Kidney (tissue), 14 donors: Measurements from ENCODE around the gene CSNK1D. TPM values are rescaled to one million over a fixed set of nuclear protein-coding genes. Genes with fewer than 3 reads are reported as not detected.
"Not testable (repeated sequence)": the region's sequence is repeated elsewhere in the genome, so short reads cannot be mapped to it uniquely, and the experiment has no call there.

Experiments used
- DNase-seq, 5 donors: peaks; one replicate each; pipeline ENCODE4 v3.0.0-alpha.2; 2013 to 2020
- FAIRE-seq: peaks from 2 replicates; lab custom pipeline; 2012; peaks lifted over from hg19 to GRCh38; lab: Jason Lieb, UNC
- H3K27ac ChIP-seq, 2 donors: one replicate each; pipeline ENCODE4 v1.7.0; 2013; ENCODE audit warnings: low read depth in 2 of 2, low read length in 2 of 2, inconsistent platforms in 1 of 2
- H3K27me3 ChIP-seq: one replicate; pipeline ENCODE4 v1.7.1; 2013; ENCODE audit warnings: low read length, inconsistent platforms; ENCODE audit not compliant: control insufficient read depth, insufficient read depth
- H3K36me3 ChIP-seq, 3 donors: one replicate each; pipeline versions ENCODE4 v1.7.0 to v1.7.1; 2013; ENCODE audit warnings: low read length in 3 of 3, control low read depth in 1 of 3, inconsistent platforms in 1 of 3; ENCODE audit not compliant: insufficient read depth in 3 of 3, control insufficient read depth in 2 of 3
- H3K4me1 ChIP-seq, 3 donors: one replicate each; pipeline versions ENCODE4 v1.7.0 to v1.7.1; 2013; ENCODE audit warnings: low read length in 3 of 3, inconsistent platforms in 1 of 3, low read depth in 1 of 3; ENCODE audit not compliant: control insufficient read depth in 2 of 3, insufficient read depth in 2 of 3
- H3K4me3 ChIP-seq, 3 donors: one replicate each; pipeline versions ENCODE4 v1.7.0 to v1.8.1; 2013; ENCODE audit warnings: low read length in 3 of 3, control low read depth in 1 of 3, inconsistent platforms in 1 of 3
- H3K9ac ChIP-seq, 3 donors: one replicate each; pipeline versions ENCODE4 v1.7.0 to v1.7.1; 2013; ENCODE audit warnings: low read length in 3 of 3, control low read depth in 1 of 3, inconsistent platforms in 1 of 3
- H3K9me3 ChIP-seq, 3 donors: one replicate each; pipeline versions ENCODE4 v1.7.0 to v1.7.1; 2013; ENCODE audit warnings: low read length in 3 of 3, control low read depth in 1 of 3, inconsistent platforms in 1 of 3; ENCODE audit not compliant: control insufficient read depth in 2 of 3, insufficient read depth in 1 of 3
- intact Hi-C: fragments of 100-400 bp; cut with DNase I; formaldehyde crosslinking; loops from one replicate; pipeline ENCODE4 v1.11.1; 2022
- polyA plus RNA-seq: library from polyadenylated mRNA; stranded (reverse); fragments of 350-450 nt; fragmentation: Illumina TruSeq; extraction: RNeasy Lipid Tissue Mini Kit (QIAGEN cat#74804); gene quantifications from one replicate; pipeline ENCODE4 v1.2.3, GENCODE V29; 2014; ENCODE audit warnings: low read depth, low replicate concordance; ENCODE audit not compliant: insufficient read depth
- total RNA-seq: library from RNA; stranded (reverse); fragmentation: NEBNext Ultra II Directional; extraction: Animal tissue kit (Norgen Biotek cat#: 25700); gene quantifications from one replicate; pipeline ENCODE4 v1.2.1, GENCODE V29; 2021
- TF ChIP-seq, protein P1 (sequence below): IDR thresholded peaks from 3 replicates; pipeline ENCODE4 v1.5.1; 2012; ENCODE audit warnings: mild to moderate bottlenecking, moderate library complexity, borderline replicate concordance; ENCODE audit not compliant: insufficient read depth; ENCODE audit errors: extremely low read depth
- donor health status: control.
- donor health status: control.
- donor health status: control.
- donor health status: control.
- donor health status: control.
- donor health status: DM: yes; HTN: yes; CAD: no.
- donor health status: Normal renal cell carcinoma (clear cell type).

The CSNK1D gene
- total and polyA plus RNA-seq, 2 donors from 2014 or later = 69.7 to 160 TPM

- peaks cover 34 to 69% (median 59%) of the 10 kb centered on the region in 3 donors for H3K36me3 ChIP-seq
- H3K9ac ChIP-seq = no peak overlapping the region
- DNase-seq (no peak), FAIRE-seq (no peak)
- H3K27ac ChIP-seq = no peak overlapping the region
- TF ChIP-seq, protein P1, sequence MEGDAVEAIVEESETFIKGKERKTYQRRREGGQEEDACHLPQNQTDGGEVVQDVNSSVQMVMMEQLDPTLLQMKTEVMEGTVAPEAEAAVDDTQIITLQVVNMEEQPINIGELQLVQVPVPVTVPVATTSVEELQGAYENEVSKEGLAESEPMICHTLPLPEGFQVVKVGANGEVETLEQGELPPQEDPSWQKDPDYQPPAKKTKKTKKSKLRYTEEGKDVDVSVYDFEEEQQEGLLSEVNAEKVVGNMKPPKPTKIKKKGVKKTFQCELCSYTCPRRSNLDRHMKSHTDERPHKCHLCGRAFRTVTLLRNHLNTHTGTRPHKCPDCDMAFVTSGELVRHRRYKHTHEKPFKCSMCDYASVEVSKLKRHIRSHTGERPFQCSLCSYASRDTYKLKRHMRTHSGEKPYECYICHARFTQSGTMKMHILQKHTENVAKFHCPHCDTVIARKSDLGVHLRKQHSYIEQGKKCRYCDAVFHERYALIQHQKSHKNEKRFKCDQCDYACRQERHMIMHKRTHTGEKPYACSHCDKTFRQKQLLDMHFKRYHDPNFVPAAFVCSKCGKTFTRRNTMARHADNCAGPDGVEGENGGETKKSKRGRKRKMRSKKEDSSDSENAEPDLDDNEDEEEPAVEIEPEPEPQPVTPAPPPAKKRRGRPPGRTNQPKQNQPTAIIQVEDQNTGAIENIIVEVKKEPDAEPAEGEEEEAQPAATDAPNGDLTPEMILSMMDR = no peak
- H3K9me3 ChIP-seq = no peaks in the 10 kb centered on the region
- intact Hi-C loops = no loop called here
- H3K27me3 ChIP-seq = no peaks in the 10 kb centered on the region
- no peak overlapping the region for H3K4me3 ChIP-seq
- peaks cover 0 to 4% (median 0%) of the 10 kb centered on the region in 3 donors for H3K4me1 ChIP-seq
Observed at GRCh38 chr17:82256242-82256885, 17.1 kb downstream of the CSNK1D start.

- H3K36me3 ChIP-seq = peaks cover 30 to 70% (median 60%) of the 10 kb centered on the region in 3 donors
- H3K9ac ChIP-seq = no peak overlapping the region
- H3K9me3 ChIP-seq = no peaks in the 10 kb centered on the region
- H3K4me3 ChIP-seq = no peak overlapping the region
- no peaks in the 10 kb centered on the region for H3K27me3 ChIP-seq
- FAIRE-seq (no peak), DNase-seq (no peak)
- H3K4me1 ChIP-seq = peaks cover 0 to 4% (median 0%) of the 10 kb centered on the region in 3 donors
- H3K27ac ChIP-seq = no peak overlapping the region
- intact Hi-C loops = no loop called here
- TF ChIP-seq, protein P1 = no peak
Observed at GRCh38 chr17:82255402-82255972, 18.0 kb downstream of the CSNK1D start.

- peaks cover 22 to 69% (median 57%) of the 10 kb centered on the region in 3 donors for H3K36me3 ChIP-seq
- FAIRE-seq, H3K4me1 ChIP-seq, H3K4me3 ChIP-seq, DNase-seq, H3K27me3 ChIP-seq, H3K9me3 ChIP-seq, H3K27ac ChIP-seq, intact Hi-C loops, H3K9ac ChIP-seq: not testable (repeated sequence)
Observed at GRCh38 chr17:82254746-82255145, 18.8 kb downstream of the CSNK1D start.

- H3K4me3 ChIP-seq, H3K27ac ChIP-seq, H3K27me3 ChIP-seq, intact Hi-C loops, FAIRE-seq, H3K9me3 ChIP-seq, H3K9ac ChIP-seq, H3K4me1 ChIP-seq, DNase-seq: not testable (repeated sequence)
- H3K36me3 ChIP-seq = peaks cover 18 to 68% (median 56%) of the 10 kb centered on the region in 3 donors
Observed at GRCh38 chr17:82254096-82254495, 19.4 kb downstream of the CSNK1D start.
